Large intestine (tissue), 3 donors: Measurements from ENCODE around the gene FHDC1. TPM values are rescaled to one million over a fixed set of nuclear protein-coding genes. Genes with fewer than 3 reads are reported as not detected.
A peak's percentile ranks its signal among the peaks of the same experiment; 100 is the strongest.

ENCODE experiments used
- DNase-seq, 2 donors: peaks; one replicate each; pipeline versions ENCODE4 v3.0.0 to v3.0.0-alpha.2; 2013
- H3K27ac ChIP-seq: one replicate; pipeline ENCODE4 v1.5.1; 2013; ENCODE audit warnings: low read length
- H3K27me3 ChIP-seq: 2 replicates; pipeline ENCODE4 v1.6.1; 2013; ENCODE audit warnings: low read length; ENCODE audit not compliant: control insufficient read depth, insufficient read depth
- H3K36me3 ChIP-seq: 2 replicates; pipeline ENCODE4 v1.6.1; 2013; ENCODE audit warnings: low read length; ENCODE audit not compliant: control insufficient read depth, insufficient read depth
- H3K4me1 ChIP-seq: one replicate; pipeline ENCODE4 v1.6.1; 2013; ENCODE audit warnings: low read length; ENCODE audit not compliant: control insufficient read depth, insufficient read depth
- H3K4me3 ChIP-seq: one replicate; pipeline ENCODE4 v1.5.1; 2013; ENCODE audit warnings: low read length
- H3K9me3 ChIP-seq: one replicate; pipeline ENCODE4 v1.6.1; 2013; ENCODE audit warnings: mild to moderate bottlenecking, low read depth, low read length, moderate library complexity; ENCODE audit not compliant: control insufficient read depth
- WGBS: methylation state at CpG from one replicate; pipeline ENCODE4 v1.1.5; 2013; ENCODE audit warnings: low lambda C conversion rate; ENCODE audit not compliant: insufficient coverage; 5-methylcytosine and 5-hydroxymethylcytosine counted together
- polyA plus RNA-seq: library from polyadenylated mRNA; unstranded; fragments of 120-200 nt; gene quantifications from one replicate; pipeline ENCODE4 v1.2.1, GENCODE V29; 2013

FHDC1 gene
- polyA plus RNA-seq, 1 donor = 10.7 TPM

DNA sequence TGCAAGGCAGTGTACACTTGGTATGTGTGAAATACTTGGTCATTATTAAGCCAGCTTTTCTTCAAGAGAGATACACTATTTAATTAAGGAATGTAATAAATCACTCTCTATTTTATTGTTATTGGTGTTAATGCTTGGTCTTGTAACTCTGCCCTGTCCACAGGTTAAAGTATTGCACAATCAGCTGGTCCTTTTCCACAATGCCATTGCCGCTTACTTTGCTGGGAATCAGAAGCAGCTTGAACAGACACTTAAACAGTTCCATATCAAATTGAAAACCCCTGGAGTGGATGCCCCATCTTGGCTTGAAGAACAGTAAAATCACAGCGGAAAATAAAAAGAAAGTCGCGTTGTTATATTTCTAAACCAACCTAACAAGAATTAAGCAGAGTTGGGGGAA is 26.2 kb upstream of the FHDC1 start:
- no peak overlapping the region for H3K27ac ChIP-seq
- peaks cover 3% of the 10 kb centered on the region for H3K36me3 ChIP-seq
- WGBS = 100% methylated on average over 3 of the region's 4 CpGs
- H3K4me3 ChIP-seq = no peak overlapping the region
- H3K27me3 ChIP-seq = no peaks in the 10 kb centered on the region
- H3K9me3 ChIP-seq = no peaks in the 10 kb centered on the region
- peak in 1 of 2 donors; percentile 20 for DNase-seq
- no peaks in the 10 kb centered on the region for H3K4me1 ChIP-seq

GRCh38 chr4:152910521-152910920 is 25.6 kb upstream of the FHDC1 start:
- no peaks in the 10 kb centered on the region for H3K27me3 ChIP-seq
- H3K9me3 ChIP-seq = no peaks in the 10 kb centered on the region
- no peak overlapping the region for H3K4me3 ChIP-seq
- peaks cover 3% of the 10 kb centered on the region for H3K36me3 ChIP-seq
- no peaks in the 10 kb centered on the region for H3K4me1 ChIP-seq
- no CpG with 5 or more reads among the region's 3 CpGs for WGBS
- no peak for DNase-seq
- no peak overlapping the region for H3K27ac ChIP-seq

- Histone ChIP-seq H3K4me3 (no peak overlapping the region), H3K27ac (no peak overlapping the region), H3K9me3 (peaks cover 8% of the 10 kb centered on the region), H3K27me3 (no peaks in the 10 kb centered on the region), H3K36me3 (no peaks in the 10 kb centered on the region), H3K4me1 (no peaks in the 10 kb centered on the region)
- no peak for DNase-seq
- 68% methylated on average over 2 of the region's 3 CpGs for WGBS
These were observed 18.4 kb upstream of the FHDC1 start for GRCh38 chr4:152917543-152918395.

DNA sequence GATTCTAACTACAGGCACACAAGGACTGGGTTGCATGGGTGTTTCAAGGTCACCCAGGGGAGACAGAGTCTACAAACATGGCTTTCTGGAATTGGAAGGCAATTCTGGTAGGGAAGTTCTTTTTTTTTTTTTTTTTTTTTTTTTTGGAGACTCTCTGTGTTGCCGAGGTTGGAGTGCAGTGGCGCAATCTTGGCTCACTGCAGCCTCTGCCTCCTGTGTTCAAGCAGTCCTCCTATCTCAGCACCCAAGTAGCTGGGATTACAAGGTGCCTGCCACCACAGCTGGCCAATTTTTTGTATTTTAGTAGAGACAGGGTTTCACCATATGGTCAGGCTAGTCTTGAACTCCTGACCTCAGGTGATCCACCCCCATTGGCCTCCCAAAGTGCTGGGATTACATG is 16.3 kb upstream of the FHDC1 start:
- DNase-seq = no peak
- no peaks in the 10 kb centered on the region for H3K36me3 ChIP-seq
- no peak overlapping the region for H3K27ac ChIP-seq
- no CpG with 5 or more reads among the region's 2 CpGs for WGBS
- H3K9me3 ChIP-seq = peaks cover 8% of the 10 kb centered on the region
- H3K4me1 ChIP-seq = no peaks in the 10 kb centered on the region
- no peaks in the 10 kb centered on the region for H3K27me3 ChIP-seq
- no peak overlapping the region for H3K4me3 ChIP-seq

DNA sequence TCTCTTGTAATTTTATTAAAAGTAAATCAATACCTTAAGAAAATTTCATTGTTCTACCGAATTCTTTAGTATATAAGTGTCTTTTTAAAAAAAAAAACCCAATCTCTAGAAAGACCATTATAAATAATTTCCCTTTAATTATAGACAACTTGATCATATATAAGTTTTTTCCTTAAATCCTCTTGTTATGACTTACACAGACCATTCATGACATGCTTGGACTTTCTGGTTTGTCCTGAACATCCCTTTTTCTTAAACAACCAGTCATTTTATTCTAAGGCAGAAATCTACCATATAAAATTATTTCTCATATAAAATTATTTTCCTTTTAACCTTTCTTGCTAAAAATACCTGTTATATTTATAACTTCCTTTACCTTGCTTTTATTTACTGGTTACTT is 15.4 kb upstream of the FHDC1 start:
- 33% methylated on average over 1 of the region's 1 CpG for WGBS
- Histone ChIP-seq H3K4me1 (no peaks in the 10 kb centered on the region), H3K4me3 (no peak overlapping the region), H3K27me3 (no peaks in the 10 kb centered on the region), H3K9me3 (peaks cover 8% of the 10 kb centered on the region), H3K36me3 (no peaks in the 10 kb centered on the region), H3K27ac (no peak overlapping the region)
- no peak for DNase-seq

- DNase-seq = no peak
- Histone ChIP-seq H3K36me3 (no peaks in the 10 kb centered on the region), H3K27ac (no peak overlapping the region), H3K27me3 (no peaks in the 10 kb centered on the region), H3K4me1 (no peaks in the 10 kb centered on the region), H3K9me3 (peaks cover 8% of the 10 kb centered on the region), H3K4me3 (no peak overlapping the region)
These were observed 14.8 kb upstream of the FHDC1 start for GRCh38 chr4:152921284-152921683.

DNA sequence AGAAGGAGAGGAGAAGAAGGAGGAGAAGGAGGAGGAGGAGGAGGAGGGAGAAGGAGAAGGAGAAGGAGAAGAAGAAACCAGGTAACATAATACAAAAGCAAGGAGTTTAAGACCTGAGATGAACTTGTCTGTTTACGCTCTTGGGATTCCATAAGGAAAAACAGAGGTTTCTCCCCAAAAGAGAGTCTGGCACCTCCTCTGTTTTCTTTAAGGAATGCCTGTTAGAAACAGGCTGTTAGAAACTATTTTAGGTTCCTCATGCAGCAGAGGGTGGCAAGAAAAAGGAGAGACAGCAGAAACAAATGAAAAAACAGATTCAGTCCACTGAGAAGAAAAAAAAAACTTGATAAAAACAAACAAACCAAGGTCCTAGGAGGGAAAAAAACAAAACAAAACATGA is 10.3 kb upstream of the FHDC1 start:
- Histone ChIP-seq H3K9me3 (peaks cover 4% of the 10 kb centered on the region), H3K4me1 (peaks cover 3% of the 10 kb centered on the region), H3K27me3 (no peaks in the 10 kb centered on the region), H3K27ac (no peak overlapping the region), H3K4me3 (no peak overlapping the region), H3K36me3 (no peaks in the 10 kb centered on the region)
- DNase-seq = no peak
- 100% methylated on average over 1 of the region's 1 CpG for WGBS

DNA sequence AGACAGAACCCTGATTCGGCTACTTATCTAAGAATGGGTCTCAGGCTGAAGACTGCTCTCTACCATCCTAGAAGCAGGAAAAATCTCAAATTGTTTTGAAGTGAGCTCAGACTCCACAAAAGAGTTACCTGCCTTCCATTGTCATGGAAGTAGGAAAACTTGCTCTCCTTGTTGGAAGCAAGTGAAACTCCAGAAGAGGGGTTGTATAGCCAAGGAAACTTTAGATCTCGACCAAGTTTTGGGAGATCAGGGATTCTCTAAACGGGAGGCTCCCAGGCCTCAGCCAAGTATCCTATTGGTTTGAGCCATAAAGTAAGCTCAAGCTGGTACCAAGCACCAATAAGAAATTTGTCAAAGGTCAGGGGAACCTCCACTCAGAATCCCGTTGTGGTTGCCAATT is 9.2 kb upstream of the FHDC1 start:
- no peak overlapping the region for H3K27ac ChIP-seq
- 100% methylated on average over 1 of the region's 4 CpGs for WGBS
- no peaks in the 10 kb centered on the region for H3K27me3 ChIP-seq
- no peak overlapping the region for H3K4me3 ChIP-seq
- no peaks in the 10 kb centered on the region for H3K36me3 ChIP-seq
- peaks cover 3% of the 10 kb centered on the region for H3K4me1 ChIP-seq
- no peaks in the 10 kb centered on the region for H3K9me3 ChIP-seq
- DNase-seq = no peak

- Histone ChIP-seq H3K9me3 (no peaks in the 10 kb centered on the region), H3K4me3 (no peak overlapping the region), H3K27me3 (no peaks in the 10 kb centered on the region), H3K4me1 (peaks cover 3% of the 10 kb centered on the region), H3K27ac (no peak overlapping the region), H3K36me3 (no peaks in the 10 kb centered on the region)
- WGBS = no CpG with 5 or more reads among the region's 3 CpGs
- no peak for DNase-seq
These were observed 8.4 kb upstream of the FHDC1 start for GRCh38 chr4:152927737-152928136.

DNA sequence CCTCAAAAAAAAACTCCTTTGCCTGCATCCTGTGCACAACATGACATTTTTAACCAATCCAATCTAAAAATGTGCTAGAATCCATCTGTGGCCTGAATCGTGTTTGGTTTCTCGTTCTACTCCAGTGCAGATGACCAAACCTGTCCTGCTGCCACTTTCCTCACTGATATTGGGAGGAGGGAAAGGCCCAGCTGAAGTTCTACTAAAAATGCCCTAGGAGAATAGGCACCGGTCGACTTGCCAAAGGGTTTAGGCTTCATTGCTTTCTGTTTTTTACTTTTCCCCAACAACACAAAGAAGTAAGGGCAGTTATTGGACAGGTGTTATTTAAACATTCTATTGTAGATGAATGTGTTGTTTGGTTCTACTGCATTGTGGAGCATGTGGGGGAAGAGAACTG is 7.8 kb upstream of the FHDC1 start:
- Histone ChIP-seq H3K27ac (no peak overlapping the region), H3K36me3 (no peaks in the 10 kb centered on the region), H3K4me1 (peaks cover 3% of the 10 kb centered on the region), H3K27me3 (no peaks in the 10 kb centered on the region), H3K9me3 (no peaks in the 10 kb centered on the region), H3K4me3 (no peak overlapping the region)
- 100% methylated on average over 2 of the region's 4 CpGs for WGBS
- DNase-seq = no peak

- H3K4me1 ChIP-seq = peaks cover 4% of the 10 kb centered on the region
- no peak overlapping the region for H3K4me3 ChIP-seq
- no peak for DNase-seq
- no CpG with 5 or more reads among the region's 1 CpG for WGBS
- no peaks in the 10 kb centered on the region for H3K27me3 ChIP-seq
- no peaks in the 10 kb centered on the region for H3K36me3 ChIP-seq
- no peaks in the 10 kb centered on the region for H3K9me3 ChIP-seq
- no peak overlapping the region for H3K27ac ChIP-seq
These were observed 6.2 kb upstream of the FHDC1 start for GRCh38 chr4:152929888-152930287.
